Keratinocyte (primary cell): ENCODE measurements around the gene GSAP. TPM values are rescaled to one million over a fixed set of nuclear protein-coding genes. Genes with fewer than 3 reads are reported as not detected.

Experiments
- DNase-seq: peaks from one replicate; pipeline ENCODE4 v3.0.0-alpha.2; 2011; ENCODE audit warnings: low read depth, missing footprints, low spot score
- FAIRE-seq: peaks from 2 replicates; lab custom pipeline; 2011; peaks lifted over from hg19 to GRCh38; lab: Jason Lieb, UNC
- H2AFZ ChIP-seq: 2 replicates; pipeline ENCODE4 v1.6.0; 2012; ENCODE audit warnings: low read length, control low read depth, inconsistent platforms; ENCODE audit not compliant: control insufficient read depth
- H3K27ac ChIP-seq: 2 replicates; pipeline ENCODE4 v1.5.1; 2011; ENCODE audit warnings: low read length; ENCODE audit not compliant: control insufficient read depth, insufficient read depth
- H3K27me3 ChIP-seq: 3 replicates; pipeline ENCODE4 v1.6.0; 2011; ENCODE audit warnings: low read length; ENCODE audit not compliant: control insufficient read depth, insufficient read depth; ENCODE audit errors: extremely low read depth
- H3K36me3 ChIP-seq, 2 experiments: 2 replicates in 1 of 2; 3 replicates in 1 of 2; pipeline ENCODE4 v1.5.1; 2011; ENCODE audit warnings: low read length in 2 of 2, mild to moderate bottlenecking in 1 of 2; ENCODE audit not compliant: control insufficient read depth in 2 of 2, insufficient read depth in 2 of 2; ENCODE audit errors: extremely low read depth in 1 of 2
- H3K4me1 ChIP-seq: 3 replicates; pipeline ENCODE4 v1.5.1; 2011; ENCODE audit warnings: low read length; ENCODE audit not compliant: control insufficient read depth, insufficient read depth; ENCODE audit errors: extremely low read depth
- H3K4me2 ChIP-seq: 3 replicates; pipeline ENCODE4 v1.6.0; 2011; ENCODE audit warnings: low read depth, low read length; ENCODE audit not compliant: control insufficient read depth, insufficient read depth; ENCODE audit errors: extremely low read depth
- H3K4me3 ChIP-seq, 3 experiments: fragments of 200-600 bp in 1 of 3; sonication (generic) in 1 of 3; 2 replicates in 2 of 3; 3 replicates in 1 of 3; pipeline ENCODE4 v1.5.1; 2011 to 2016; ENCODE audit warnings: low read length in 3 of 3, mild to moderate bottlenecking in 3 of 3, control low read depth in 2 of 3, inconsistent platforms in 1 of 3, low read depth in 1 of 3, mixed read lengths in 1 of 3, mixed run types in 1 of 3, moderate library complexity in 1 of 3; ENCODE audit not compliant: control insufficient read depth in 2 of 3, insufficient read depth in 2 of 3; ENCODE audit errors: extremely low read depth in 1 of 3
- H3K79me2 ChIP-seq: 2 replicates; pipeline ENCODE4 v1.6.0; 2012; ENCODE audit warnings: low read length; ENCODE audit not compliant: control insufficient read depth, insufficient read depth
- H3K9ac ChIP-seq: 3 replicates; pipeline ENCODE4 v1.6.0; 2011; ENCODE audit warnings: low read length; ENCODE audit not compliant: control insufficient read depth, insufficient read depth; ENCODE audit errors: extremely low read depth
- H3K9me1 ChIP-seq: 3 replicates; pipeline ENCODE4 v1.6.0; 2011; ENCODE audit warnings: low read length; ENCODE audit not compliant: control insufficient read depth, insufficient read depth; ENCODE audit errors: extremely low read depth
- H3K9me3 ChIP-seq: 2 replicates; pipeline ENCODE4 v1.5.1; 2012; ENCODE audit warnings: low read depth, low read length; ENCODE audit not compliant: control insufficient read depth
- H4K20me1 ChIP-seq: 3 replicates; pipeline ENCODE4 v1.6.0; 2011; ENCODE audit warnings: low read length; ENCODE audit not compliant: control insufficient read depth, insufficient read depth; ENCODE audit errors: extremely low read depth
- CTCF ChIP-seq, 3 experiments: IDR thresholded peaks in 1 of 3; conservative IDR thresholded peaks in 1 of 3; optimal IDR thresholded peaks in 1 of 3; 2 replicates in 2 of 3; 3 replicates in 1 of 3; pipeline versions ENCODE3 to v1.5.1; 2011; ENCODE audit warnings: low read length in 3 of 3, mild to moderate bottlenecking in 3 of 3, moderate library complexity in 2 of 3, control low read depth in 1 of 3, inconsistent platforms in 1 of 3; ENCODE audit not compliant: insufficient read depth in 2 of 3; ENCODE audit errors: extremely low read depth in 1 of 3
- EZH2 ChIP-seq: IDR thresholded peaks from one replicate; pipeline ENCODE4 v1.6.1; 2012; ENCODE audit warnings: inconsistent platforms, mild to moderate bottlenecking, low read length, moderate library complexity
- dilution Hi-C: fragments of 300-500 bp; cut with MboI; formaldehyde crosslinking; loops from one replicate; pipeline ENCODE4 v1.7.0; 2020; ENCODE audit warnings: low sequenced_read_pairs; ENCODE audit not compliant: extremely low pct_ligation_motif_present
- polyA plus RNA-seq, 5 experiments: library from polyadenylated mRNA; depleted of rRNA in 3 of 5; stranded (reverse) in 3 of 5; stranded (forward) in 1 of 5; unstranded in 1 of 5; fragments of >200 nt; gene quantifications; 1 replicate in 1 of 5; 2 replicates in 3 of 5; 3 replicates in 1 of 5; pipeline versions ENCODE4 v1.2.1 to v1.2.3, GENCODE V29; 2011 to 2012; ENCODE audit warnings: missing spikeins in 2 of 5, low read depth in 1 of 5, low replicate concordance in 1 of 5

The GSAP gene
- polyA plus RNA-seq, 1 donor (not counting 4 experiments of a cell fraction or from before 2014, with no cell fraction given): 5.4 TPM

GRCh38 chr7:77419102-77419501 is 3.0 kb upstream of the GSAP start:
- Histone ChIP-seq H3K9ac (no peak overlapping the region), H3K27me3 (no peaks in the 10 kb centered on the region), H3K79me2 (no peaks in the 10 kb centered on the region), H3K4me1 (peaks cover 11% of the 10 kb centered on the region), H3K4me2 (no peak overlapping the region), H3K9me3 (no peaks in the 10 kb centered on the region), H3K4me3 (no peak overlapping the region), H4K20me1 (no peaks in the 10 kb centered on the region), H3K9me1 (no peaks in the 10 kb centered on the region), H3K36me3 (no peaks in the 10 kb centered on the region), H2AFZ (no peak overlapping the region), H3K27ac (no peak overlapping the region)
- dilution Hi-C loops: no loop called here
- TF ChIP-seq CTCF (optimal IDR thresholded peaks at IDR 0.05 in 1 of 3, IDR thresholded peaks at IDR 0.05 in 1 of 3, conservative IDR thresholded peaks at IDR 0.05 in 1 of 3; ENCODE audit: extremely low read depth in 1 of 3, insufficient read depth in 2 of 3, low read length in 3 of 3) (no peak), EZH2 (no peak)
- no peak for DNase-seq
- no peak for FAIRE-seq

- DNase-seq (no peak), FAIRE-seq (no peak)
- no peaks in the 10 kb centered on the region for H3K27me3 ChIP-seq
- no peaks in the 10 kb centered on the region for H3K9me3 ChIP-seq
- no peaks in the 10 kb centered on the region for H3K79me2 ChIP-seq
- H3K36me3 ChIP-seq: no peaks in the 10 kb centered on the region
- no peak overlapping the region for H3K4me2 ChIP-seq
- H3K4me1 ChIP-seq: peaks cover 14% of the 10 kb centered on the region
- no peaks in the 10 kb centered on the region for H3K9me1 ChIP-seq
- H3K27ac ChIP-seq: no peak overlapping the region
- H3K9ac ChIP-seq: no peak overlapping the region
- no peaks in the 10 kb centered on the region for H4K20me1 ChIP-seq
- no peak overlapping the region for H2AFZ ChIP-seq
- dilution Hi-C loops: no loop called here
- TF ChIP-seq CTCF (optimal IDR thresholded peaks at IDR 0.05 in 1 of 3, IDR thresholded peaks at IDR 0.05 in 1 of 3, conservative IDR thresholded peaks at IDR 0.05 in 1 of 3; ENCODE audit: extremely low read depth in 1 of 3, insufficient read depth in 2 of 3, low read length in 3 of 3): no peak
- TF ChIP-seq EZH2: no peak
- H3K4me3 ChIP-seq: no peak overlapping the region
These were observed 1.7 kb upstream of the GSAP start for GRCh38 chr7:77417801-77418200.
